GM21526 (cell line): ENCODE results near the gene CRAMP1.
"Not testable (repeated sequence)": the region's sequence is repeated elsewhere in the genome, so short reads cannot be mapped to it uniquely, and the experiment has no call there.

ENCODE experiments used
- ATAC-seq: cut with Tn5 transposase; IDR thresholded peaks from one replicate; pipeline ENCODE4 v1.9.1; 2021; ENCODE audit warnings: moderate library complexity; ENCODE audit not compliant: unreplicated experiment, low FRiP score

The CRAMP1 gene

DNA sequence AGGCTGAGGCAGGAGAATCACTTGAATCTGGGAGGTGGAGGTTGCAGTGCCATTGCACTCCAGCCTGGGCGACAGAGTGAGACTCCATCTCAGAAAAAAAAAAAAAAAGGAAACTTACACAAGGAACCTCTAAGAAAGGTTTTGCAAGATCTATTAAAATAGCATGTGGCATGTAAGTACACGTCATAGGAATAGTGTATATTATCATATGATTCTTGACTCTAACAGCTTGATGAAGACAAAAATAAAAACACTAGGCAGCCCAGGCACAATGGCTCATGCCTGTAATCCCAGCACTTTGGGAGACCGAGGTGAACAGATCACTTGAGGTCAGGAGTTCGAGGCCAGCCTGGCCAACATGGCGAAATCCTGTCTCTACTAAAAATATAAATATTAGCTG lies 16.6 kb upstream of the CRAMP1 start:
- not testable (repeated sequence) for ATAC-seq

DNA sequence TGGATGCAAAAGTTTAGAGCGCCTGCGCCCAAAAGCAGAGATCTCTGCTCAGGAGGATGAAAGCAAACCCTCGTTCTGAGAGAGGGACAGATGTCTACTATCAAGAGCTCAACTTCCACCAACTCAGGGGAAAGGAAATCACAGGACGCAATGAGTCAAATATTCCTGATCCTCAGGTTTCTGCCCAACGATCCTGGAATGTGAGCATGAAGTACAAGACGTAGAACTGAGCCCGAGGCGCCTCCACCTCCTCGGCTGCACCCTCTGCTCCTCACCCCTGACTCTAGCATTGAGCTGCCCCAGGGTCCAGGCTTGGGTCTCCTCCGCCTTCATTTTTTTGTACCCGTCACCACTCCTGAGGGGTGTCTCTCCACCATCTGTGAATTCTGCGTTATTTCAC lies 15.6 kb upstream of the CRAMP1 start:
- no peak for ATAC-seq

- no peak for ATAC-seq
Observed at GRCh38 chr16:1597154-1597553, 15.0 kb upstream of the CRAMP1 start.

DNA sequence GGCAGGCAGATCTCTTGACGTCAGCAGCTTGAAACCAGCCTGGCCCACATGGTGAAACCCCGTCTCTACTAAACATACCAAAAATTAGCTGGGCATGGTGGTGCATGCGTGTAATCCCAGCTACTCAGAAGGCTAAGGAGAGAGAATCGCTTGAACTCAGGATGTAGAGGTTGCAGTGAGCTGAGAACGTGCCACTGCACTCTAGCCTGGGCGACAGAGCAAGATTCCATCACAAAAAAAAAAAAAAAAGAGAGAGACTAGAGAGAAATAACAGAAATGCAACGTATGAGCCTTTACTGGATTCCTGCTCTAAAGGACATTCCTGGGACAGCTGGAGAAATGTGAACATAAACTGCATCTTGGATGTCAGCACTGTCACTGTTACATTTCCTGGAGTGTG lies 11.1 kb upstream of the CRAMP1 start:
- ATAC-seq, result no peak

- ATAC-seq, result no peak
Observed at GRCh38 chr16:1601489-1601888, 10.7 kb upstream of the CRAMP1 start.

DNA sequence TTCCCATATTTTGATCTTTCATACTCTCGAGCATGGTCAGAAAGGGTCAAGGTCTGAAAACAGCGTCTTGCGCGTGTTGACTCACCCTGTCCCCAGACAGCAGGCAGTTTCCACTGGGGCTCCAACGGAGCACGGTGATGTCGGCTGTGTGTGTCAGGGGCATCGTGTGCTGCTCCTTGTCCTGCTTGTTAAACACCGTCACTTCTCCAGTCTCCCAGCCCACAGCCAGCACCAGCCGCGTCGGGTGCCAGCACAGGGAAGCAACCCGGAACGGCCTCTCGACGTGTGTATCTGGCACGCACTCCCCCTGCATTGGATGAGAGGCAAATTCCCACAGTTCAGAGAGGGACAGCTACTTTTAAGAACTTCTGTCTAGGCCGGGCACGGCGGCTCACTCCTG lies 9.9 kb upstream of the CRAMP1 start:
- ATAC-seq, result no peak

- no peak for ATAC-seq
Observed at GRCh38 chr16:1606774-1607173, 5.4 kb upstream of the CRAMP1 start.

DNA sequence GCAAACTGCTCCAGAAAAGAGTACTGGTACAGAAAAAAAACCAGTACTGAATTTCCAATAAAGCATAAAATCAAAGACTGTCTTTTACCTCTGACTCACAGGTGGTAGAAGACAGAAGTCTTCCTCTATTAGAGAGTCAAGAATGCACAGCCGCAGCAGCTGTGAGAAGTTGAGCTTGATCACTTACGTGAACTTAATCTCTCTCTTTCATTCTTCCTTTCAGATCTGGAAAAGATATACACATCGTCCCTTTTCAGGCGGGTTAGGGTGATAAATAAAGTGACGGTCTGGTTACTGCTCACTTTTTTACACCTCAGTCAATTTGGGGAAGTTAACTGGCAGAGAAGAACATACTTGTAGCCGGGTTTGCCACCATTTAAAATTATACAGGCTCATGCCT lies 4.2 kb upstream of the CRAMP1 start:
- ATAC-seq, result no peak

GRCh38 chr16:1610071-1610898 lies 1.9 kb upstream of the CRAMP1 start:
- peak; percentile 43 for ATAC-seq

GRCh38 chr16:1610899-1611632 lies 1.1 kb upstream of the CRAMP1 start:
- ATAC-seq, result no peak

DNA sequence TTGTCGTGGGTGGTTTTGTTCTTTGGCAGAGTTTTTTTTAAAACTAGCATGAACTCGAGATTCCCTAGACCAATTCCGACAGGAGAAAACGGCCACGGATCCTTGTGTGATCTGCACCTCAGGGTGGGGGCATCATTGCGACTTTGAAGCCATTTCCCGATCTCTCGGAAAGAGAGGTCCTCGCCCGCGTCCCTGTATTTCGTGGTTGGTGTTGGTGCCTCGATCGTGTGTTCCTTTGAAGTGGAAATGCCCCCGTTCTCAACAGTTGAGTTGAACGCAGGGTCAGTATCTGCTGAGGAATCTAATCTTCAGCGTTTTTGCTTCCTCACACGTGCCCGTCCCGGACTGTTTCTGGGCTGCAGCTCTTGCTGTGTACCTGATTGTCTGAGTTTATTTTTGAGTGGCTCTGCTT lies 1.1 kb downstream of the CRAMP1 start:
- ATAC-seq, result no peak

DNA sequence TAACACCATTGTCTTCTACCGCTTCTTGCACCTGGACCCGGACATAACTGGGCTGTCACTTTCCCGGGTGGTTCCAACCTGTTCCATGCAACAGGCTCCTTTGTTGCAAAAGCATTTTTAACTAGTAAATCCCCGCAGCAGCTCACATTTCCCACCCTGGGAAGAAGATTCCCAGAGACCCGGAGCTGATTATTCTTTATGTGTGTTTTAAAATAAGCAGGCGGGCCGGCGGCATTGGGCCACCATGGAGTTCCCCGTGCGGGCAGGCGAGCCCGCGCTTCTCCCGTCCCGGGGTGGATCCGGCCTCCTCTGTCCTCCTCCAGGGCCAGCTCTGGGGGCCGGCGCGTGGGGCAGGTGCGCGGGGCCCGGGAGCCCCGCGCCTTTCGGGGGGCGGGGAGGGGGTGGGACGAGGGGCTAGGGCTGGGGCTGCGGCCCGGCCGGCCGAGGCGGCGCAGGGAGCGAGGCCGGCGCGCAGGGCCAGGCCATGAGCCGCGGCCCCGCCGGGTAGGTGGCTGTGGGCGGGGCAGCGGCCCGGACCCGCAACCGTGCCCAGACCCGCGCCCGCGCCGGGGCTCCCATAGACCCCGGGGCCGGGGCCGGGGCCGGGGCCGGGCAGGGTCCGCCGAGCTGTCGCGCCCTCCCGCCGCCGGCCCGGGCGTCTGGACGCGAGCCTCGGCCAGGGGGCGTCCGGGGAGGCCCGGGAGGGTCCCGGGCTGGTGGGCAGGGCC lies 1.7 kb downstream of the CRAMP1 start:
- ATAC-seq, result no peak

- ATAC-seq, result no peak
Observed at GRCh38 chr16:1614456-1615102, 2.4 kb downstream of the CRAMP1 start.

- no peak for ATAC-seq
Observed at GRCh38 chr16:1615761-1616160, 3.6 kb downstream of the CRAMP1 start.

GRCh38 chr16:1619976-1620375 lies 7.8 kb downstream of the CRAMP1 start:
- no peak for ATAC-seq

DNA sequence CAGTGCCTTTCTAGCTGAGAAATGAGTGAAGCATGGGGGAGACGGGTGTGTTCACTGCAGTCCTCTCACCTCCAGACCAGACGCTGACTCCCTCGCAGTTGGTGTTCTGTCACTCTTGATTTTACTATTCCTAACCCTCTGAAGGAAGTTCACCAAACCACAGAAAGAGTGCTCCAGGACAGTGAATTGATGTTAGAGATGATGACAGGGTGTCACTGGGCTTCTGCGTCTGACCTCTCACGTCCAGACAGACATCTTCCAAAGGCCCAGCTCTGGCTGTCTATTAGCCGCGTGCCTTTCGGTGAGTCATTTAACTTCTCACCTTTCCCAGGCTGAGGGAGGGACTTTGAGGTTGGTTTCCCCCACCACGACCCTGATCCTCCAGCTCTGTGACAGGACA lies 8.2 kb downstream of the CRAMP1 start:
- ATAC-seq, result no peak

- no peak for ATAC-seq
Observed at GRCh38 chr16:1621851-1622250, 9.7 kb downstream of the CRAMP1 start.

- ATAC-seq, result no peak
Observed at GRCh38 chr16:1626327-1626726, 14.2 kb downstream of the CRAMP1 start.

- no peak for ATAC-seq
Observed at GRCh38 chr16:1626776-1627175, 14.6 kb downstream of the CRAMP1 start.

GRCh38 chr16:1630450-1631213 lies 18.5 kb downstream of the CRAMP1 start:
- ATAC-seq, result no peak
